ENCODE measurements around the gene ASCC3. TPM values are rescaled to one million over a fixed set of nuclear protein-coding genes. Genes with fewer than 3 reads are reported as not detected.

ASCC3 gene
- total and polyA plus RNA-seq, 2 of the 4 experiments (the other 2 are of a cell fraction): 25.8 to 104 TPM

DNA sequence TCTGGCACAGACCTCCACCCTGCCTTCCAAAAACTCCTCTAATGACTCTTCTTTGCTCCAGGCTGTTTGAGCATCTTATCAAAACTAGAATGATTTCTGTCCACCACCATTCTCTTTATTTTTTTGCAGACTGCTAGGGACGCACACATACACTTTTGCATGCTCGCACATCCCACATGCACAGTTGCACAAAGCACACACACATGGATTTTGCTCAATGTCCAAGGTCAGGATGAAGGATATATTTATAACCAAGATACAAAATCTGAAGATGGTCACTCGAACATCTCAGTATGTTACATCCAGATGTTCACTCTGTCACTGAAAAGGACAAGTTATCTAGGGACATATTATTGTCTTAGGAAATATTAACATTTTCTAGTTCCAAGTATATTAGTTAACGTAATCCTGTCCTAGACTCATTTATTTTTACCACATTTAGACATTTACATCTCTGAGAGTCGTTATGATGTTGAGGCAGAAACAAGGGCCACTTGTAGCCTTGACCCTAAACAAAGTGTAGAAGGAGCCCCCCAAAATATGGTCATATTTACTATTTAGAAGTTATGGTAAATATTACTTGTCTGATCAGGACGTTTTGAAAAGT is 413.0 kb downstream of the ASCC3 start:
- no peak overlapping the region for H4K91ac ChIP-seq (ENCODE audit: insufficient read depth, low read depth, low read length)
- H2BK5ac ChIP-seq (ENCODE audit: low read depth, low read length, poor library complexity, severe bottlenecking): no peak overlapping the region
- ChIA-PET POLR2A (ENCODE audit: unreplicated experiment) (no interaction called here), CTCF (interaction anchor here (1.6 kb wide), 1 partner anchor 361 kb away, joined by 4 read pairs; no protein-coding TSS in a partner anchor)
- no peak overlapping the region for H3K27ac ChIP-seq (ENCODE audit: insufficient read depth, low read length)
- H4K20me1 ChIP-seq (ENCODE audit: insufficient read depth, low read length): peaks cover 10% of the 10 kb centered on the region; the same call in 1 of the 2 replicates
- H3K4me3 ChIP-seq (ENCODE audit: insufficient read depth, low read depth, low read length): no peak overlapping the region
- 60% methylated on average over 1 of the region's 6 CpGs; no CpG with 5 or more reads in 1 of the 2 experiments for WGBS, 2 experiments (ENCODE audit: extremely low coverage in 2 of 2, insufficient read length in 1 of 2)
- no TSS peak for BruUV-seq (replicated peaks)
- H3K9me1 ChIP-seq (ENCODE audit: insufficient read depth, low read length): no peaks in the 10 kb centered on the region
- H4K5ac ChIP-seq (ENCODE audit: low read depth, low read length): no peak overlapping the region
- no peak overlapping the region for H3K18ac ChIP-seq (ENCODE audit: low read depth, low read length)
- no peak overlapping the region for H3K56ac ChIP-seq (ENCODE audit: extremely low read depth, insufficient read depth, low read length)
- no peak overlapping the region for H3K9ac ChIP-seq (ENCODE audit: low read depth, low read length)
- H3K14ac ChIP-seq (replicated peaks; ENCODE audit: low read depth, low read length): no peak overlapping the region
- in situ Hi-C loops (cut with MboI; ENCODE audit: low sequenced_read_pairs): loop anchor here (25.0 kb wide), 1 partner anchor 881 kb away; no protein-coding TSS in a partner anchor
- no peak overlapping the region for H2AK5ac ChIP-seq (ENCODE audit: low read depth, low read length)
- H2BK20ac ChIP-seq (ENCODE audit: low read depth, low read length): no peak overlapping the region
- no peak overlapping the region for H3K4me2 ChIP-seq (ENCODE audit: low read depth, low read length)
- peaks cover 93% of the 10 kb centered on the region for H3K27me3 ChIP-seq (ENCODE audit: control insufficient read depth, insufficient read depth, low read length)
- ATAC-seq (ENCODE audit: low read depth) (no peak), DNase-seq (no peak)
- peak overlapping the region; percentile 53; the same call in 1 of the 2 replicates for H3K23ac ChIP-seq (ENCODE audit: low read depth, low read length)
- H2BK15ac ChIP-seq (ENCODE audit: low read depth, low read length): no peak overlapping the region
- H2AK9ac ChIP-seq (replicated peaks; ENCODE audit: low read depth, low read length, poor library complexity): no peak overlapping the region
- H3K79me1 ChIP-seq (ENCODE audit: low read depth in 1 of 2, low read length in 2 of 2): no peaks in the 10 kb centered on the region
- no peak overlapping the region for H3K4ac ChIP-seq (ENCODE audit: low read depth, low read length)
- TF ChIP-seq POLR2A (IDR thresholded peaks at IDR 0.05; ENCODE audit: low read depth, low read length): no peak
- TF ChIP-seq SMC3 (IDR thresholded peaks at IDR 0.05; ENCODE audit: low read depth, low read length): no peak
- no peak for TF ChIP-seq RFX5 (IDR thresholded peaks at IDR 0.05; ENCODE audit: low read depth, low read length)
- no peak for TF ChIP-seq RCOR1 (IDR thresholded peaks at IDR 0.05; ENCODE audit: insufficient replicate concordance, low read length)
- TF ChIP-seq, protein P1, sequence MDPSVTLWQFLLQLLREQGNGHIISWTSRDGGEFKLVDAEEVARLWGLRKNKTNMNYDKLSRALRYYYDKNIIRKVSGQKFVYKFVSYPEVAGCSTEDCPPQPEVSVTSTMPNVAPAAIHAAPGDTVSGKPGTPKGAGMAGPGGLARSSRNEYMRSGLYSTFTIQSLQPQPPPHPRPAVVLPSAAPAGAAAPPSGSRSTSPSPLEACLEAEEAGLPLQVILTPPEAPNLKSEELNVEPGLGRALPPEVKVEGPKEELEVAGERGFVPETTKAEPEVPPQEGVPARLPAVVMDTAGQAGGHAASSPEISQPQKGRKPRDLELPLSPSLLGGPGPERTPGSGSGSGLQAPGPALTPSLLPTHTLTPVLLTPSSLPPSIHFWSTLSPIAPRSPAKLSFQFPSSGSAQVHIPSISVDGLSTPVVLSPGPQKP (IDR thresholded peaks at IDR 0.05; ENCODE audit: borderline replicate concordance, low read depth, low read length): no peak
- TF ChIP-seq CEBPB (IDR thresholded peaks at IDR 0.05; ENCODE audit: low read depth, low read length): no peak
- no peak for TF ChIP-seq FOS (IDR thresholded peaks at IDR 0.05; ENCODE audit: low read depth, low read length)
- no peak for TF ChIP-seq MXI1 (IDR thresholded peaks at IDR 0.05; ENCODE audit: borderline replicate concordance, low read depth, low read length)
- no peak for TF ChIP-seq MAZ (IDR thresholded peaks at IDR 0.05; ENCODE audit: borderline replicate concordance, low read depth, low read length)
- TF ChIP-seq NFE2L2 (IDR thresholded peaks at IDR 0.05; ENCODE audit: low read depth, low read length): no peak
- no peak for TF ChIP-seq MAFK (IDR thresholded peaks at IDR 0.05; ENCODE audit: low read depth, low read length)
- TF ChIP-seq, protein P2, sequence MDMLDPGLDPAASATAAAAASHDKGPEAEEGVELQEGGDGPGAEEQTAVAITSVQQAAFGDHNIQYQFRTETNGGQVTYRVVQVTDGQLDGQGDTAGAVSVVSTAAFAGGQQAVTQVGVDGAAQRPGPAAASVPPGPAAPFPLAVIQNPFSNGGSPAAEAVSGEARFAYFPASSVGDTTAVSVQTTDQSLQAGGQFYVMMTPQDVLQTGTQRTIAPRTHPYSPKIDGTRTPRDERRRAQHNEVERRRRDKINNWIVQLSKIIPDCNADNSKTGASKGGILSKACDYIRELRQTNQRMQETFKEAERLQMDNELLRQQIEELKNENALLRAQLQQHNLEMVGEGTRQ (IDR thresholded peaks at IDR 0.05; ENCODE audit: low read depth, low read length): no peak
- H3K9me3 ChIP-seq (ENCODE audit: control insufficient read depth, insufficient read depth, low read length): peaks cover 43% of the 10 kb centered on the region
- H2BK120ac ChIP-seq (ENCODE audit: low read depth, low read length): no peak overlapping the region
- peaks cover 5% of the 10 kb centered on the region; the same call in 1 of the 2 replicates for H3K4me1 ChIP-seq (ENCODE audit: control insufficient read depth, insufficient read depth, low read length)
- dilution Hi-C loops (cut with HindIII; ENCODE audit: low sequenced_read_pairs, unreplicated experiment): loop anchor here (25.0 kb wide), 1 partner anchor 356 kb away; no protein-coding TSS in a partner anchor
- no peak overlapping the region for H2AFZ ChIP-seq (replicated peaks; ENCODE audit: low read length, poor library complexity)
- H4K8ac ChIP-seq (ENCODE audit: low read depth in 2 of 2, low read length in 2 of 2): no peak overlapping the region
- no peaks in the 10 kb centered on the region for H3K36me3 ChIP-seq (ENCODE audit: control insufficient read depth, insufficient read depth, low read length)
- intact Hi-C loops (cut with micrococcal nuclease): no loop called here
